Measurements from ENCODE around the gene ARRDC4.

- TF ChIP-seq POLR2A (IDR thresholded peaks at IDR 0.05) (no peak), CTCF (IDR thresholded peaks at IDR 0.05) (no peak)
Observed at GRCh38 chr15:97953254-97953653, 7.2 kb upstream of the ARRDC4 start.
